ENCODE data around the gene HPX.

DNA sequence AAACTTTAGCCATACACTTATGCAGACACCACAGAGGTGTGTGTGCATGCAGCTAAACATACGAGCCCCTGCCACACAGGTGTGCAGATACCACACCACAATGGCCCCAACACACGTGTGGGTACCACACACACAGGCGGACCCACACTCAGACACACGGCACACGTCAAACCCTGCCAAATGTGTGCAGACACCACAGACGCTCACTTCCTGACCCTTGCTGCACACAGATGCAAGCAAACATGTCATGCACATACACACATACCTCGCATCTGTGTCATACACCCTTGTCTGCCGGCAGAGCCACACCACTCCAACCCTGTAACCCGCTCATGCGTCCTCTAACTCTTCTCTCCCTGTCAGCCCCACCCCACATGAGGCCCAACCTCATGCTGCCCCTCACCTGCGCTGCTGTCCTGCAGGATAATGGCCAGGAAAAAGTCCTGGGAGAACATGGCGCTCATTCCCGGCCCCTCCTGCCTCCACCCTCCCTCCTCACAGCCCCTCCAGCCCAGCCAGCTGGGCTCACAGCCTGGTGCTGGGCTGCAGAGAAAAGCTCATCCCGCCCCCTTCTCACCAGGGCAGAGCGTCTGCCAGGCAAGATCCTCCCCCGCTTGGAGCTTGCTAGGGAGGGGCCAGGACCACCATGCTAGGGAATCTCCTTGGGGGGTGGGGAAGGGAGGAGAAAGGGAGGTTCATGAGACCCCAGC, 36.3 kb downstream of the HPX start:
- TF ChIP-seq, protein P1, sequence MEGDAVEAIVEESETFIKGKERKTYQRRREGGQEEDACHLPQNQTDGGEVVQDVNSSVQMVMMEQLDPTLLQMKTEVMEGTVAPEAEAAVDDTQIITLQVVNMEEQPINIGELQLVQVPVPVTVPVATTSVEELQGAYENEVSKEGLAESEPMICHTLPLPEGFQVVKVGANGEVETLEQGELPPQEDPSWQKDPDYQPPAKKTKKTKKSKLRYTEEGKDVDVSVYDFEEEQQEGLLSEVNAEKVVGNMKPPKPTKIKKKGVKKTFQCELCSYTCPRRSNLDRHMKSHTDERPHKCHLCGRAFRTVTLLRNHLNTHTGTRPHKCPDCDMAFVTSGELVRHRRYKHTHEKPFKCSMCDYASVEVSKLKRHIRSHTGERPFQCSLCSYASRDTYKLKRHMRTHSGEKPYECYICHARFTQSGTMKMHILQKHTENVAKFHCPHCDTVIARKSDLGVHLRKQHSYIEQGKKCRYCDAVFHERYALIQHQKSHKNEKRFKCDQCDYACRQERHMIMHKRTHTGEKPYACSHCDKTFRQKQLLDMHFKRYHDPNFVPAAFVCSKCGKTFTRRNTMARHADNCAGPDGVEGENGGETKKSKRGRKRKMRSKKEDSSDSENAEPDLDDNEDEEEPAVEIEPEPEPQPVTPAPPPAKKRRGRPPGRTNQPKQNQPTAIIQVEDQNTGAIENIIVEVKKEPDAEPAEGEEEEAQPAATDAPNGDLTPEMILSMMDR (IDR thresholded peaks at IDR 0.05), result no peak
- TF ChIP-seq POLR2A (IDR thresholded peaks at IDR 0.05), result no peak

Measured in thyroid gland (tissue), 4 donors.